Neural cell (in vitro differentiated cells): ENCODE measurements around the gene HP. TPM values are rescaled to one million over a fixed set of nuclear protein-coding genes. Genes with fewer than 3 reads are reported as not detected.
"Not testable (repeated sequence)": the region's sequence is repeated elsewhere in the genome, so short reads cannot be mapped to it uniquely, and the experiment has no call there.

Source experiments
- H2AFZ ChIP-seq: fragments of 200-600, 300-800 bp; sonication (generic), shearing (Covaris generic); 2 replicates; pipeline ENCODE4 v1.6.0; 2014; ENCODE audit warnings: low read depth, mild to moderate bottlenecking, antibody characterized with exemption, low read length, moderate library complexity
- H3F3A ChIP-seq: fragments of 200-600 bp; shearing (Covaris generic); 2 replicates; pipeline ENCODE4 v1.6.1; 2016; ENCODE audit warnings: mild to moderate bottlenecking, moderate library complexity, mixed read lengths, antibody characterized with exemption, low read length; ENCODE audit not compliant: insufficient read depth, poor library complexity, severe bottlenecking
- H3K27ac ChIP-seq: fragments of 200-600, 300-800 bp; sonication (generic), shearing (Covaris generic); 2 replicates; pipeline ENCODE4 v1.5.1; 2014; ENCODE audit warnings: mild to moderate bottlenecking, low read length, moderate library complexity
- H3K27me3 ChIP-seq: fragments of 300-800, 200-600 bp; sonication (generic), shearing (Covaris generic); 2 replicates; pipeline ENCODE4 v1.6.0; 2014; ENCODE audit warnings: mild to moderate bottlenecking, low read depth, low read length, moderate library complexity; ENCODE audit not compliant: insufficient read depth
- H3K36me3 ChIP-seq: fragments of 300-800, 200-600 bp; sonication (generic), shearing (Covaris generic); 2 replicates; pipeline ENCODE4 v1.5.1; 2014; ENCODE audit warnings: mild to moderate bottlenecking, antibody characterized with exemption, low read length, moderate library complexity; ENCODE audit not compliant: insufficient read depth
- H3K4me2 ChIP-seq: fragments of 300-800, 200-600 bp; sonication (generic), shearing (Covaris generic); 2 replicates; pipeline ENCODE4 v1.6.0; 2014; ENCODE audit warnings: mild to moderate bottlenecking, low read length
- H3K4me3 ChIP-seq: fragments of 300-800, 200-600 bp; sonication (generic), shearing (Covaris generic); 2 replicates; pipeline ENCODE4 v1.5.1; 2014; ENCODE audit warnings: mild to moderate bottlenecking, low read length, moderate library complexity
- H3K79me2 ChIP-seq: fragments of 200-600 bp; shearing (Covaris generic); replicated peaks from 2 replicates; pipeline ENCODE4 v1.6.0; 2014; ENCODE audit warnings: mild to moderate bottlenecking, low read length, moderate library complexity; ENCODE audit not compliant: insufficient read depth
- H3K9ac ChIP-seq: fragments of 300-800, 200-600 bp; sonication (generic), shearing (Covaris generic); 2 replicates; pipeline ENCODE4 v1.6.1; 2016; ENCODE audit warnings: mild to moderate bottlenecking, low read length, mixed read lengths
- H3K9me2 ChIP-seq: fragments of 200-600 bp; shearing (Covaris generic); 2 replicates; pipeline ENCODE4 v1.6.1; 2016; ENCODE audit warnings: mild to moderate bottlenecking, low read length, mixed read lengths; ENCODE audit not compliant: insufficient read depth
- H3K9me3 ChIP-seq: fragments of 200-600, 300-800 bp; sonication (generic), shearing (Covaris generic); 2 replicates; pipeline ENCODE4 v1.6.1; 2016; ENCODE audit warnings: mild to moderate bottlenecking, mixed run types, low read length, moderate library complexity, mixed read lengths
- H4K20me1 ChIP-seq: fragments of 200-600 bp; shearing (Covaris generic); 2 replicates; pipeline ENCODE4 v1.6.1; 2016; ENCODE audit warnings: mild to moderate bottlenecking, mixed run types; ENCODE audit not compliant: insufficient read depth
- EP300 ChIP-seq: fragments of 450-650 bp; conservative IDR thresholded peaks from 2 replicates; pipeline ENCODE4 v1.6.1; 2014; ENCODE audit warnings: antibody characterized with exemption, mild to moderate bottlenecking, moderate library complexity; ENCODE audit not compliant: poor library complexity, severe bottlenecking
- POLR2AphosphoS5 ChIP-seq: IDR thresholded peaks from 2 replicates; pipeline ENCODE4 v1.6.1; 2012
- RAD21 ChIP-seq: fragments of 450-650 bp; conservative IDR thresholded peaks from 2 replicates; pipeline ENCODE4 v1.6.1; 2014; ENCODE audit warnings: antibody characterized with exemption, mild to moderate bottlenecking, moderate library complexity
- SMC3 ChIP-seq: fragments of 450-650 bp; conservative IDR thresholded peaks from 2 replicates; pipeline ENCODE4 v1.6.1; 2014; ENCODE audit warnings: antibody characterized with exemption, mild to moderate bottlenecking, moderate library complexity; ENCODE audit not compliant: poor library complexity
- TAF1 ChIP-seq: IDR thresholded peaks from 2 replicates; pipeline ENCODE4 v1.6.1; 2012; ENCODE audit warnings: low read depth
- polyA plus RNA-seq: library from polyadenylated mRNA; depleted of rRNA; stranded (reverse); fragments of >200 nt; gene quantifications from 2 replicates; pipeline ENCODE4 v1.2.3, GENCODE V29; 2014
- TF ChIP-seq, protein P1 (sequence below): IDR thresholded peaks from 2 replicates; pipeline ENCODE4 v1.6.1; 2012; ENCODE audit warnings: borderline replicate concordance
- TF ChIP-seq, protein P2 (sequence below): fragments of 450-650 bp; IDR thresholded peaks from 2 replicates; pipeline ENCODE4 v1.5.1; 2014; ENCODE audit warnings: antibody characterized with exemption, mild to moderate bottlenecking, moderate library complexity; ENCODE audit not compliant: poor library complexity, severe bottlenecking

HP gene
- polyA plus RNA-seq, 1 donor from 2014 or later = not detected

DNA sequence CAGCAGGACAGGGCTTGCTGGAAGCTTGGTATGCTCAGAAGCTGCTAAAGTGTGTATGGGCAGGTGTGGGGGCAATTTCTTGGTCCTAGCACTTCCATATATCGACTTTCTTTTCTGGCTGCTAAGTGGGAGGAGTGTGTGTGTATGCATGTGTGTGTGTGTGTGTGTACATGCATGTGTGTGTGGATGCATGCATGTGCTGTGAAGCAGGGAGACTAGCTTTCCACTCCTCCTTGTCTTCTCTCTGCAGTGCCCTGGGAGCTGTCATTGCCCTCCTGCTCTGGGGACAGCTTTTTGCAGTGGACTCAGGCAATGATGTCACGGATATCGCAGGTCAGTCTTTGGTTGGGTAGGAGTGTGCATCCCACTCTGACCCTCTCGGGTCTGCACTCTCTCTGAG lies 1.6 kb downstream of the HP start:
- no peak overlapping the region for H2AFZ ChIP-seq

DNA sequence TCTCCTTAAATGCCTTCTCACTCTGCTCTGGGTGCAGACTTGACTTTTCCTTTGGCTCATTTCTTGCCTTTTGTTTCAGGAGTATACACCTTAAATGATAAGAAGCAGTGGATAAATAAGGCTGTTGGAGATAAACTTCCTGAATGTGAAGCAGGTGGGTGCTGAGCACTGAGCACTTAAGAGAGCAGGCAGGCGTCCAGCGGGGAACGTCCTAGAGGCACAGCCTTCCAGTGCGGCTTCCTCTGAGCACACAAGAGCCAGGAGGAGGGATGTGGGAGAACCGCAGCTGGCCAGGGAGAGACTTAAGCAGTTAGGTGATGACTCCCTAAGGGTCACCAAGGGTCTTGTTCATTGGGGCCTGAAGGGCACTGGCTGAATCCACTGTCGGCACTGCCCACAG lies 3.0 kb downstream of the HP start:
- not testable (repeated sequence) for H2AFZ ChIP-seq

More for the DNA sequence above, 1.6 kb downstream of the HP start:
- no peak overlapping the region for H3K4me2 ChIP-seq
- no peaks in the 10 kb centered on the region for H3F3A ChIP-seq
- TF ChIP-seq TAF1 (no peak), RAD21 (no peak)
- TF ChIP-seq, protein P1, sequence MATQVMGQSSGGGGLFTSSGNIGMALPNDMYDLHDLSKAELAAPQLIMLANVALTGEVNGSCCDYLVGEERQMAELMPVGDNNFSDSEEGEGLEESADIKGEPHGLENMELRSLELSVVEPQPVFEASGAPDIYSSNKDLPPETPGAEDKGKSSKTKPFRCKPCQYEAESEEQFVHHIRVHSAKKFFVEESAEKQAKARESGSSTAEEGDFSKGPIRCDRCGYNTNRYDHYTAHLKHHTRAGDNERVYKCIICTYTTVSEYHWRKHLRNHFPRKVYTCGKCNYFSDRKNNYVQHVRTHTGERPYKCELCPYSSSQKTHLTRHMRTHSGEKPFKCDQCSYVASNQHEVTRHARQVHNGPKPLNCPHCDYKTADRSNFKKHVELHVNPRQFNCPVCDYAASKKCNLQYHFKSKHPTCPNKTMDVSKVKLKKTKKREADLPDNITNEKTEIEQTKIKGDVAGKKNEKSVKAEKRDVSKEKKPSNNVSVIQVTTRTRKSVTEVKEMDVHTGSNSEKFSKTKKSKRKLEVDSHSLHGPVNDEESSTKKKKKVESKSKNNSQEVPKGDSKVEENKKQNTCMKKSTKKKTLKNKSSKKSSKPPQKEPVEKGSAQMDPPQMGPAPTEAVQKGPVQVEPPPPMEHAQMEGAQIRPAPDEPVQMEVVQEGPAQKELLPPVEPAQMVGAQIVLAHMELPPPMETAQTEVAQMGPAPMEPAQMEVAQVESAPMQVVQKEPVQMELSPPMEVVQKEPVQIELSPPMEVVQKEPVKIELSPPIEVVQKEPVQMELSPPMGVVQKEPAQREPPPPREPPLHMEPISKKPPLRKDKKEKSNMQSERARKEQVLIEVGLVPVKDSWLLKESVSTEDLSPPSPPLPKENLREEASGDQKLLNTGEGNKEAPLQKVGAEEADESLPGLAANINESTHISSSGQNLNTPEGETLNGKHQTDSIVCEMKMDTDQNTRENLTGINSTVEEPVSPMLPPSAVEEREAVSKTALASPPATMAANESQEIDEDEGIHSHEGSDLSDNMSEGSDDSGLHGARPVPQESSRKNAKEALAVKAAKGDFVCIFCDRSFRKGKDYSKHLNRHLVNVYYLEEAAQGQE = no peak
- H3K9ac ChIP-seq = no peak overlapping the region
- H3K9me2 ChIP-seq = no peaks in the 10 kb centered on the region
- H3K27me3 ChIP-seq = no peaks in the 10 kb centered on the region
- no peaks in the 10 kb centered on the region for H3K36me3 ChIP-seq
- H3K27ac ChIP-seq = no peak overlapping the region
- H3K9me3 ChIP-seq = no peaks in the 10 kb centered on the region
- no peaks in the 10 kb centered on the region for H4K20me1 ChIP-seq
- no peak overlapping the region for H3K4me3 ChIP-seq
- H3K79me2 ChIP-seq = no peaks in the 10 kb centered on the region

DNA sequence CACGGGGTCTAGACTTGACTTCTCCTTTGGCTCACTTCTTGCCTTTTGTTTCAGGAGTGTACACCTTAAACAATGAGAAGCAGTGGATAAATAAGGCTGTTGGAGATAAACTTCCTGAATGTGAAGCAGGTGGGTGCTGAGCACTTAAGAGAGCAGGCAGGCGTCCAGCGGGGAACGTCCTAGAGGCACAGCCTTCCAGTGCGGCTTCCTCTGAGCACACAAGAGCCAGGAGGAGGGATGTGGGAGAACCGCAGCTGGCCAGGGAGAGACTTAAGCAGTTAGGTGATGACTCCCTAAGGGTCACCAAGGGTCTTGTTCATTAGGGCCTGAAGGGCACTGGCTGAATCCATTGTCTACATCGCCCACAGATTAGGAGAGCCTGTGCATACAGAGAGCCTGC lies 4.8 kb downstream of the HP start:
- H3K9me2 ChIP-seq, H3K79me2 ChIP-seq, H3K27ac ChIP-seq, H3K9me3 ChIP-seq, H3K36me3 ChIP-seq, H3K4me2 ChIP-seq, H2AFZ ChIP-seq, H3K4me3 ChIP-seq, H3K27me3 ChIP-seq, H3K9ac ChIP-seq, H4K20me1 ChIP-seq, H3F3A ChIP-seq: not testable (repeated sequence)

More for the DNA sequence above, 3.0 kb downstream of the HP start:
- H3K27me3 ChIP-seq, H3F3A ChIP-seq, H3K4me2 ChIP-seq, H4K20me1 ChIP-seq, H3K9me3 ChIP-seq, H3K79me2 ChIP-seq, H3K9ac ChIP-seq, H3K4me3 ChIP-seq, H3K9me2 ChIP-seq, H3K27ac ChIP-seq, H3K36me3 ChIP-seq: not testable (repeated sequence)

GRCh38 chr16:72060405-72060804 lies 6.1 kb downstream of the HP start:
- H3K4me3 ChIP-seq = no peak overlapping the region
- no peak overlapping the region for H3K9ac ChIP-seq
- no peak overlapping the region for H3K27ac ChIP-seq
- no peaks in the 10 kb centered on the region for H3K27me3 ChIP-seq
- no peak for TF ChIP-seq POLR2AphosphoS5
- TF ChIP-seq EP300 = no peak
- TF ChIP-seq, protein P2, sequence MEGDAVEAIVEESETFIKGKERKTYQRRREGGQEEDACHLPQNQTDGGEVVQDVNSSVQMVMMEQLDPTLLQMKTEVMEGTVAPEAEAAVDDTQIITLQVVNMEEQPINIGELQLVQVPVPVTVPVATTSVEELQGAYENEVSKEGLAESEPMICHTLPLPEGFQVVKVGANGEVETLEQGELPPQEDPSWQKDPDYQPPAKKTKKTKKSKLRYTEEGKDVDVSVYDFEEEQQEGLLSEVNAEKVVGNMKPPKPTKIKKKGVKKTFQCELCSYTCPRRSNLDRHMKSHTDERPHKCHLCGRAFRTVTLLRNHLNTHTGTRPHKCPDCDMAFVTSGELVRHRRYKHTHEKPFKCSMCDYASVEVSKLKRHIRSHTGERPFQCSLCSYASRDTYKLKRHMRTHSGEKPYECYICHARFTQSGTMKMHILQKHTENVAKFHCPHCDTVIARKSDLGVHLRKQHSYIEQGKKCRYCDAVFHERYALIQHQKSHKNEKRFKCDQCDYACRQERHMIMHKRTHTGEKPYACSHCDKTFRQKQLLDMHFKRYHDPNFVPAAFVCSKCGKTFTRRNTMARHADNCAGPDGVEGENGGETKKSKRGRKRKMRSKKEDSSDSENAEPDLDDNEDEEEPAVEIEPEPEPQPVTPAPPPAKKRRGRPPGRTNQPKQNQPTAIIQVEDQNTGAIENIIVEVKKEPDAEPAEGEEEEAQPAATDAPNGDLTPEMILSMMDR = no peak
- no peak for TF ChIP-seq SMC3
- H3F3A ChIP-seq = no peaks in the 10 kb centered on the region
- H3K79me2 ChIP-seq = no peaks in the 10 kb centered on the region
- no peaks in the 10 kb centered on the region for H3K9me2 ChIP-seq
- no peak overlapping the region for H3K4me2 ChIP-seq
- H3K9me3 ChIP-seq = no peaks in the 10 kb centered on the region
- H2AFZ ChIP-seq = no peak overlapping the region
- no peaks in the 10 kb centered on the region for H4K20me1 ChIP-seq
- no peaks in the 10 kb centered on the region for H3K36me3 ChIP-seq
